Activated CD4-positive, alpha-beta T cell treated with anti-CD3 and anti-CD28 coated beads, Interleukin-2, Interleukin-6, amounts not matched to agents 100 ng/mL and 50 ng/mL, durations not matched to agents 16 hours and 8 hours (primary cell): ENCODE data around the gene CERCAM.

Experiments used
- DNase-seq: peaks from one replicate; pipeline ENCODE4 v3.0.0-alpha.2; 2020

The CERCAM gene

DNA sequence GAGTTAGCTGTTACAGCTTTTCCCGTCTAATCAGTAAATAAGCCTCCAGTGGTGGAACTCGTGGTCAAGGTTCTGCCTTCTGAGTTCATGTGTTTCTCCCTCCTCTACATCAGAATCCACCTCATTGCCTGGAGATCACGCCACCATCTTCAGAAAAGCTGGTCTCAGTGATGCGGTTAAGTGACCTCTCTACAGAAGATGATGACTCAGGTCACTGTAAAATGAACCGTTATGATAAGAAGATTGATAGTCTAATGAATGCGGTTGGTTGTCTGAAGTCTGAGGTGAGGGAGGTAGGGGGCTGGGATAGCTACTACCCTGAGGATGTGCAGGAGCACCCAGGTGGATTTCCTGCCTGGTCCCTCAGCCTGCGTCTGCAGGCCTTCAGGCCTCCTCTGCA, 48.4 kb downstream of the CERCAM start:
- DNase-seq, result no peak

- DNase-seq, result no peak
Measured at GRCh38 chr9:128470560-128470959, 49.9 kb downstream of the CERCAM start.

DNA sequence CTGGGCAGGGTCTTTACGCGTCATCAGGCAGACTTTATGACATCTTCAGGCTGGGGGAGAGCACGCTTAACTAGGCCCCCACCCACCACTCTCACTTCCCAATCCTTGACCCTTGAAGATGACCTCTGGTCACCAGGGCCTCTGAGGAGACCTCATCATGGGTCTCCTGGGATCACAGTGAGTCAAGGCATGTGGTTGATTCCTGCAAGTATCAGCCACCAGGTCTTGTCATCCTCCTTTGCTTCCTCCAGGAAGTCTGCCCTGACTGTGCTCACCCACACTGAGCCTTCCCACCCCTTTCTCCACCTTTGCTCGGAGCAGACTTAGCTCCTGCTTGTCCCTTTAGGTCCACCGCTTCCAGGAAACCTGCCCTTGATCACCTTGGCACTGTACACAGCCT, 52.4 kb downstream of the CERCAM start:
- DNase-seq, result no peak

DNA sequence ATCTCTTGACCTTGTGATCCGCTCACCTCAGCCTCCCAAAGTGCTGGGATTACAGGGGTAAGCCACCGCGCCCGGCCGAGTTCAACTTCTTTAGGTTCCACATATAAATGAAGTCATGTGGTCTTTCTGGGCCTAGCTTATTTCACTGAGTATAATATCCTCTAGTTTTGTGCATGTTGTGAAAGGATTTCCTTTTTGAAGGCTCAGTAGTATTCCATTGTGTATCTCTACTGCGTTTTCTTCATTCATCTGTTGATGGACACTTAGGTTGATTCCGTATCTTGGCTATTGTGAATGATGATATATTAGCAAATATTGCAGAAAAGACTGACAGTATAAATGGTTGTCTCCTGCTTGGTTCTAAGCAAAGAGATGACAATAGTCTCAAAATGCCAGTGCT, 55.2 kb downstream of the CERCAM start:
- no peak for DNase-seq

DNA sequence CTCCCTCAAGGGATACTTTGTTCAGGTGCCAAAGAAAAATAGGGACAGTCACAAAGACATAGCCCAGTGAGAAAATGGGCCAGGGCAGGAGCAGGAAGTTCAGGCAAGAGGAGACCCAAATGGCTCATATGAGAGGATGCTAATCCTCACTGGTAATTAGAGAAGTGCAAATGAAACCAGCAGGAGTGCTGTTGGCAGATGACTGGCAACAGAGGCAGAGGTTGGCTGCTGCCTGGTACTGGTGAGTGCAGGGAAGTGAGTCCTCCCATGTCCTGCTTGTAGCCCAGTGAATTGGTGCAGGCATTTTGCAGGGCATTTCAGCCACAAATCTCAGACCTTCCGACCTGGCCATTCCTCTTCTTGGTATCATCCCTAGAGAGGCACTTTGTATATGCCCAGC, 58.6 kb downstream of the CERCAM start:
- DNase-seq, result no peak

GRCh38 chr9:128481561-128481960, 60.9 kb downstream of the CERCAM start:
- no peak for DNase-seq

- no peak for DNase-seq
Measured at GRCh38 chr9:128482186-128482585, 61.5 kb downstream of the CERCAM start.

- DNase-seq, result no peak
Measured at GRCh38 chr9:128484686-128485413, 64.2 kb downstream of the CERCAM start.

DNA sequence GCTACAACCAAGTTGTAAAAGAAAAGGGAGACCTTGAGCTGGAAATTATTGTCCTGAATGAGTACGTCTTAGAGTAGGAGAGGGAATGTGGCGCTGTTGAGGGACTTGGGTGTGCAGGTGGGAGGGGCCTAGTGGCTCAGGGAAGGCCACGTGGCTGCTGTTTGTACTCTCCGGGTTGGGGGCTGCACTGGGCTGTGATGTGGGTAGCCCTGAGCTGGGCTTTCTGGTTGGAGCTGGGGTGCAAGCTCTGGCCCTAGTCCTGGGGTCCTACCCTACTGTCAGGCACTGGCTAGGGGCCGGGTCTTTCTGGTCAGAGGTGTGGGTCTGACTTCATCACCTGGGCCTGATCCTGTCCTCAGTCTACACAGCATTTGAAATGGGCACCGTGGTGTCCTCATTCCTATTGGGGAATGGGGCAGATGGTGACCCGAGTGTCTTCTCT, 64.8 kb downstream of the CERCAM start:
- no peak for DNase-seq

GRCh38 chr9:128486201-128486600, 65.5 kb downstream of the CERCAM start:
- no peak for DNase-seq
